Karpas-422 (cell line): ENCODE results near the gene ZNF804B. TPM values are rescaled to one million over a fixed set of nuclear protein-coding genes. Genes with fewer than 3 reads are reported as not detected.
A peak's percentile ranks its signal among the peaks of the same experiment; 100 is the strongest.

Source experiments
- DNase-seq: peaks from one replicate; pipeline ENCODE4 v3.0.0-alpha.2; 2015
- H2AFZ ChIP-seq: fragments of 200-600 bp; sonication (generic); 2 replicates; pipeline ENCODE4 v1.6.1; 2014; ENCODE audit warnings: antibody characterized with exemption, low read length, mixed read lengths
- H3K27ac ChIP-seq: fragments of 200-600 bp; sonication (generic); 2 replicates; pipeline ENCODE4 v1.5.1; 2014; ENCODE audit warnings: mild to moderate bottlenecking, low read length, moderate library complexity
- H3K27me3 ChIP-seq: fragments of 200-600 bp; sonication (generic); 2 replicates; pipeline ENCODE4 v1.6.1; 2014; ENCODE audit warnings: low read length, mixed read lengths
- H3K36me3 ChIP-seq: fragments of 200-600 bp; sonication (generic); 2 replicates; pipeline ENCODE4 v1.6.1; 2014; ENCODE audit warnings: low read length, mixed read lengths; ENCODE audit not compliant: insufficient read depth
- H3K4me1 ChIP-seq: fragments of 200-600 bp; sonication (generic); 2 replicates; pipeline ENCODE4 v1.6.1; 2014; ENCODE audit warnings: mild to moderate bottlenecking, low read length, mixed read lengths
- H3K4me2 ChIP-seq: fragments of 200-600 bp; sonication (generic); 2 replicates; pipeline ENCODE4 v1.6.1; 2014; ENCODE audit warnings: low read length, low read depth, mild to moderate bottlenecking; ENCODE audit not compliant: poor library complexity, severe bottlenecking
- H3K4me3 ChIP-seq: fragments of 200-600 bp; sonication (generic); 2 replicates; pipeline ENCODE4 v1.5.1; 2014; ENCODE audit warnings: mild to moderate bottlenecking, antibody characterized with exemption, low read length, mixed read lengths
- H3K79me2 ChIP-seq: fragments of 200-600 bp; sonication (generic); 2 replicates; pipeline ENCODE4 v1.6.1; 2014; ENCODE audit warnings: mild to moderate bottlenecking, low read length, mixed read lengths
- H3K9ac ChIP-seq: fragments of 200-600 bp; sonication (generic); 2 replicates; pipeline ENCODE4 v1.6.0; 2014; ENCODE audit warnings: low read length
- H3K9me2 ChIP-seq: fragments of 200-600 bp; sonication (generic), shearing (Covaris generic); replicated peaks from 2 replicates; pipeline ENCODE4 v1.6.0; 2014; ENCODE audit warnings: mild to moderate bottlenecking, low read length, moderate library complexity; ENCODE audit not compliant: insufficient read depth
- H3K9me3 ChIP-seq: fragments of 300-700, 200-600 bp; sonication (generic); 2 replicates; pipeline ENCODE4 v1.6.1; 2014; ENCODE audit warnings: low read length, mixed read lengths
- H4K20me1 ChIP-seq: fragments of 200-600 bp; sonication (generic); 2 replicates; pipeline ENCODE4 v1.6.1; 2014; ENCODE audit warnings: mild to moderate bottlenecking, antibody characterized with exemption, low read length, low read depth; ENCODE audit not compliant: insufficient read depth
- total RNA-seq: library from RNA; depleted of rRNA; stranded (reverse); fragments of >200 nt; shearing (Covaris generic); gene quantifications from 2 replicates; pipeline ENCODE4 v1.2.3, GENCODE V29; 2014; ENCODE audit warnings: low replicate concordance

ZNF804B gene
- total RNA-seq, 1 experiment from 2014 or later: not detected

DNA sequence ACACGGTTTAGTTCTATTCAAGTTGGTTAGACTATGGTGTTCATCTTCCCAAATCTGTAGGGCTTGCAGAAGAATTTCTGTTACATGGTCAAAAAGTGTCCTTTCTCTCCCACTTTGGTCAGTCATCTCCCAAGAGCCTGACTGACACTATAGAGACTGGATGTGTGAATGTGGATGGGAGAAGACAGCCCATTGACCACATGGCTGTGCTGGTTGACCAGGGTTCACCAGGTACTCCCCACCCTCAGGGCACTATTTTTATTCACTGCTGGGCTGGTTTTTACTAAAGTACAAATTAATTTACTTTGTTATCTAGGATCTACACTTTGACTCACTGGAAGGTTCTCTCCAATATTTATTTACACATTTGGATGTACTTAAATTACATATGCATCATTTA lies 2.3 kb downstream of the ZNF804B start:
- Histone ChIP-seq H2AFZ (no peak overlapping the region), H3K9me2 (no peaks in the 10 kb centered on the region), H3K36me3 (no peaks in the 10 kb centered on the region), H3K79me2 (no peaks in the 10 kb centered on the region), H3K27me3 (no peaks in the 10 kb centered on the region), H3K27ac (no peak overlapping the region), H3K9ac (no peak overlapping the region), H3K4me1 (no peaks in the 10 kb centered on the region), H4K20me1 (no peaks in the 10 kb centered on the region), H3K4me2 (no peak overlapping the region), H3K9me3 (no peaks in the 10 kb centered on the region), H3K4me3 (no peak overlapping the region)
- no peak for DNase-seq

DNA sequence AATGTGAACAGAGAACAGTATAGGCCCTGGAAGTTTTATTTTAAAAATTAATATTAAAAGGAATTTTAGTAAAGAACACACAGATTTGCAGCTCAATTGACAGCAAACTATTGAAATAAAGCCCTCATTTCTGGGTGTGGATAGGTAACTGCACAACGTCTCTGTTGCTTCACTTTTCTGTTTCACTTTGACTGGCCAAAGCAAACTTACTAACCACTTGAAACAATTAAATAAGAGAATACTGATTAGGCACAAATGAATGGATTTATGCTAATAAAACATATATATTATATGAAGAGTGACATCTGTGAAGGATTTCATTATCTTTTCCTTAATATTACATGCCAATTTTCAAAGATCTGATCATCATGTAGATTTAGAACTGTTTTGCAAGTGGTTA lies 11.9 kb downstream of the ZNF804B start:
- no peaks in the 10 kb centered on the region for H3K9me3 ChIP-seq
- H2AFZ ChIP-seq: no peak overlapping the region
- H4K20me1 ChIP-seq: no peaks in the 10 kb centered on the region
- no peak overlapping the region for H3K27ac ChIP-seq
- no peaks in the 10 kb centered on the region for H3K79me2 ChIP-seq
- no peaks in the 10 kb centered on the region for H3K27me3 ChIP-seq
- no peak for DNase-seq
- H3K4me2 ChIP-seq: no peak overlapping the region
- no peak overlapping the region for H3K9ac ChIP-seq
- no peaks in the 10 kb centered on the region for H3K4me1 ChIP-seq
- no peak overlapping the region for H3K4me3 ChIP-seq
- no peaks in the 10 kb centered on the region for H3K36me3 ChIP-seq
- 0 out of 2 replicates have a peak, but pooled peaks cover 4% of the 10 kb centered on the region for H3K9me2 ChIP-seq

DNA sequence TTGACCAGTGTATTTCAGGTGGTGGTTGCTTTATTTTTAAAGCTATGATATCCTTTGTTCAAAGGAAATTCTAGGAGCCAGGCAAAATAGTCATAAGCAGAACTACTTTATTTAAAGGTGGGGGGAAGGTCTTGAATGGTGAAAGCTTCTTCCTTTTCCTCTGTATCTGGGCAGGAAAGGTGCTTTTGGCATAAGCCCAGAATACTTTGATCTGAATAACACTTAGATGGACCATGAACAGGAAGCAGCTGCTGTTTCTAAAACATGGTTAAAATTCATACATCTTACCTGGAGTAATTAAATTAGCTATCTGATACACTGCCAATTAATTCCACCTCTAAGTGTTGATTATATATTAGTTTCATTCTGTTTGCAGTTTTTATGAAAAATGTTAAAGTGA lies 13.3 kb downstream of the ZNF804B start:
- Histone ChIP-seq H3K4me2 (no peak overlapping the region), H3K4me1 (no peaks in the 10 kb centered on the region), H3K9me3 (no peaks in the 10 kb centered on the region), H4K20me1 (no peaks in the 10 kb centered on the region), H3K27ac (no peak overlapping the region), H3K4me3 (no peak overlapping the region), H3K79me2 (no peaks in the 10 kb centered on the region), H3K9ac (no peak overlapping the region), H3K36me3 (no peaks in the 10 kb centered on the region), H3K9me2 (0 out of 2 replicates have a peak, but pooled peaks cover 4% of the 10 kb centered on the region), H3K27me3 (no peaks in the 10 kb centered on the region), H2AFZ (no peak overlapping the region)
- no peak for DNase-seq

DNA sequence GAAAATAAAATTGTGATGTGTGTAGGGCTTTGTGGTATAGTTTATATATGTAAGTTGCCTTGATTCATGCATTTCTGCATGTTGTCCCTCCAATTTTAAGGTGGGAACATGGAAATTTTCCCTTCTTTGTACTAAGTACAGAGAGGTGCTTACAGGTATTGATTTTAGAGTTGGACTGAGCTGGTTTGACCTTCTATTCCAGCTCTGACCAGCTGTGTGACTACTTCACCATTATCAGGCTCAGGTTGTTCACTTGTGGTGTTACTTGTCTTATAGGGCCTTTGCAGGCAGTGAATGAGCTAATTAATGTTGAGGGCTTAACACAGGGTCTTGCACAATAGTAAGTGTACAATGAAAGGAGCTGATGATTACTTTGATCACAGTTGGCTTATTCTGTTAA lies 16.3 kb downstream of the ZNF804B start:
- no peak overlapping the region for H3K27ac ChIP-seq
- H3K36me3 ChIP-seq: no peaks in the 10 kb centered on the region
- 0 out of 2 replicates have a peak, but pooled peaks cover 4% of the 10 kb centered on the region for H3K9me2 ChIP-seq
- DNase-seq: no peak
- no peaks in the 10 kb centered on the region for H3K79me2 ChIP-seq
- no peaks in the 10 kb centered on the region for H3K4me1 ChIP-seq
- no peak overlapping the region for H3K4me3 ChIP-seq
- H3K27me3 ChIP-seq: no peaks in the 10 kb centered on the region
- no peaks in the 10 kb centered on the region for H4K20me1 ChIP-seq
- H2AFZ ChIP-seq: no peak overlapping the region
- H3K9me3 ChIP-seq: no peaks in the 10 kb centered on the region
- no peak overlapping the region for H3K4me2 ChIP-seq
- H3K9ac ChIP-seq: no peak overlapping the region

DNA sequence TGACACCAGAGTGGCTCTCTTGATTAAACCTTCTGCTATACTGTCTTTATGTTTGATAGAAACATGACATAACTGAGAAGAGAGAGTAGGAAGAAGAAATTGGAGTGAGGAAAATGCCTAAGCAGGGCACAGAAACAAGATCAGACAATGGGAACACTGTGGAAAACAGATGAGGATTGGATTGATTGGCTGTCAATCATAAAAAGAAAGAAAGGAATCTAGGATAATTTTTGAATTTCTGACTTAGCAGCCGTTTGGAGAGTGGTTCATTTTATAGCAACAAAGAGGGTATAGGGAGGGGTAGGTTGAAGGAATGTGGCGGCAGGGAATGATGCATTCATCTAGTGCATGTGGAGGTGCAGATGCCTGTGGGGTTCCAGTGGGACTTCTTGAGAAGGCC lies 28.3 kb downstream of the ZNF804B start:
- Histone ChIP-seq H3K9me2 (no peaks in the 10 kb centered on the region), H3K9ac (no peak overlapping the region), H3K4me3 (no peak overlapping the region), H3K79me2 (no peaks in the 10 kb centered on the region), H3K27ac (no peak overlapping the region), H4K20me1 (no peaks in the 10 kb centered on the region), H3K36me3 (no peaks in the 10 kb centered on the region), H3K4me2 (no peak overlapping the region), H2AFZ (no peak overlapping the region), H3K27me3 (no peaks in the 10 kb centered on the region), H3K4me1 (no peaks in the 10 kb centered on the region), H3K9me3 (no peaks in the 10 kb centered on the region)
- no peak for DNase-seq

DNA sequence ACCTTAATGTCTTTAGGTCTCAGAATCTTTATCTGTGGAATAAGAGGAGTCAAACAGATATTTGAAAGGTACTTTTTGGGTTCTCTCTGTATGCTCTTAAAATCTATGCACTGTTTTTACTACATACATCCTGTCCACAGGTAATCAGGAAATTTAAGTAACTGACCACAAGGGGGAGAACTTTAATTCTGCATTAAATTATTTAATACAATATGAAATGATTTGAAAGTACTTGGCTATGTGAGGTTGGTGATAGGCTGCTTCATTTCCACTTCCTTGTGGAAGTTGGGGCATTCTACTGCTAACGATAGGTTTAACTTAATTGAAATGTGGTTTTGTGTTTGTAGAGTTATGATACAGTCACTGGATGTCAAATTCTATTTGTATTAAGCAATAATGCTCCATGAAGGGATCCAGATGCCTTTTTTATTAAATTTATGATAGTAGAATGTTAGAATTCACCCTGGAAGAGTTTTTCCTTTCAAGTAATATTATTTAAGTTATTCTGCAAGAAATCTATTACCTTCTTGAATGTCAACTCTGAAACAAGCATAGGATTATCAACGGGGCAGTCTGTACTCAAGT lies 30.1 kb downstream of the ZNF804B start:
- Histone ChIP-seq H3K27me3 (no peaks in the 10 kb centered on the region), H3K79me2 (no peaks in the 10 kb centered on the region), H3K9ac (no peak overlapping the region), H3K4me2 (no peak overlapping the region), H3K4me1 (no peaks in the 10 kb centered on the region), H2AFZ (no peak overlapping the region), H3K9me2 (no peaks in the 10 kb centered on the region), H3K9me3 (no peaks in the 10 kb centered on the region), H3K27ac (no peak overlapping the region), H4K20me1 (no peaks in the 10 kb centered on the region), H3K36me3 (no peaks in the 10 kb centered on the region), H3K4me3 (no peak overlapping the region)
- DNase-seq: peak; percentile 78

DNA sequence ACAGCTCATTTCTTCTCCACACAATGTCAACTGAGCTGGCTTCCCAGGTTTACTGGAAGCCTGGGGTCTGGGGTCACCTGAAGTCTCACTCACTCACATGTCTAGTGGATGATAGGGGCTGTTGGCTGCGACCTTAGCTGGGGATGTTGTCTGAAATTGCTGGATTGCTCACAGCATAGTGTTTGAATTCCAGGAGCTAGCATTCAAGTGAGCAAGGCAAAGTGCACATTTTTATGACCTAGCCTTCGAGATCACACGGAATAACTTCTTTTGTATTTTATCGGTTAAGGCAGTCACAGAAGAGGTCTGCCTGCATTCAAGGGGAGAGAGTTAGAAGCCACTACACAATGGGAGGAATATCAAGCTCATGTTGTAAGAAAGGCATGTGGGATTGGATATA lies 32.4 kb downstream of the ZNF804B start:
- Histone ChIP-seq H3K36me3 (no peaks in the 10 kb centered on the region), H3K4me3 (no peak overlapping the region), H3K79me2 (no peaks in the 10 kb centered on the region), H3K9me3 (no peaks in the 10 kb centered on the region), H3K9me2 (no peaks in the 10 kb centered on the region), H4K20me1 (no peaks in the 10 kb centered on the region), H2AFZ (no peak overlapping the region), H3K27me3 (no peaks in the 10 kb centered on the region), H3K9ac (no peak overlapping the region), H3K4me1 (no peaks in the 10 kb centered on the region), H3K4me2 (no peak overlapping the region), H3K27ac (no peak overlapping the region)
- no peak for DNase-seq

DNA sequence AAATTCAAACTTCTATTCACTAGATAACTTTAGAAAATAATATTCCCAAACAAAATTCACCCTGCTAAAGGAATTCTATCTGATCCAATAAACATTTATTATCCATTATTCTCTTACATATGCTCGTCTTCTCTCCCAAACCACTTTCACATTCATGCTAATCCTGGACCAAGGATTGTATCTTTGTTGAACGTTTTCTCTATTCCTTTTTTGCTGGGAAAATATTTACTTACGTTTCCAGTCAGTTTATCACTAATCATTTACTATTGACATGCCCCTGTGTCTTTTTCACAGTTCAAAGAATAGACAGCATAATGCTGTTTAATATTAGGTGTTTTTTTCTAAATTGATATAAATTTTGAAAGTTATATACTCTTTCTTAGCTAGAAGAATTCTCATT lies 32.9 kb downstream of the ZNF804B start:
- Histone ChIP-seq H3K36me3 (no peaks in the 10 kb centered on the region), H3K79me2 (no peaks in the 10 kb centered on the region), H3K4me1 (no peaks in the 10 kb centered on the region), H3K9ac (no peak overlapping the region), H4K20me1 (no peaks in the 10 kb centered on the region), H3K9me3 (no peaks in the 10 kb centered on the region), H3K27ac (no peak overlapping the region), H3K27me3 (no peaks in the 10 kb centered on the region), H2AFZ (no peak overlapping the region), H3K4me2 (no peak overlapping the region), H3K4me3 (no peak overlapping the region), H3K9me2 (no peaks in the 10 kb centered on the region)
- no peak for DNase-seq

DNA sequence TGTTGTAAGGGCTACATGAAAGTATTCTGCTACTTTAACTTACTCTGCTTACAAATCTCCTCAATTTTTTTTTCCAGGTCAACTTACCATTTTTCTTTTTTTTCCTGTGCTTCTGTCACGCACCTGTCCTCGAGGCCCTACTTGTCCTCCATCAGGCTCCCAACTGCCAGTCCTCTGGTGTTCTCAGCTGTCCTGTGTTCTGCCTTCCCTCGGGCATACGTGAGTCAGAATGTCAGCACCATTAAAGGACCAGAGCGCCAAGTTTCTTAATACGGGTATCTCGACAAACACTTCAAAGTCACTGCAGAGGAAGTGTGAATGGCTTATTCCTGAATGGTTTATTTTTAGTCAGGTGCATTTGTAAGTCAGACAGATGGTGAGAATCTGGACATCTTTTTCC lies 36.1 kb downstream of the ZNF804B start, which contains the start of gene TEX47:
TSS of gene TEX47 (minus strand) at position 185 of the 400 bp plus-strand sequence. CDS start 795 bp downstream, outside the sequence.
- no peaks in the 10 kb centered on the region for H3K79me2 ChIP-seq
- H3K4me3 ChIP-seq: no peak within 1 kb of the TSS
- no peaks in the 10 kb centered on the region for H3K36me3 ChIP-seq
- no peaks in the 10 kb centered on the region for H3K27me3 ChIP-seq
- no peak within 1 kb of the TSS for H3K27ac ChIP-seq
- no peaks in the 10 kb centered on the region for H3K9me3 ChIP-seq
- no peaks in the 10 kb centered on the region for H3K9me2 ChIP-seq
- H3K9ac ChIP-seq: no peak within 1 kb of the TSS
- H4K20me1 ChIP-seq: no peaks in the 10 kb centered on the region
- no peak within 1 kb of the TSS for H2AFZ ChIP-seq
- DNase-seq: no peak
- no peak within 1 kb of the TSS for H3K4me2 ChIP-seq
- H3K4me1 ChIP-seq: no peaks in the 10 kb centered on the region
